ENCODE measurements around the gene PAX5. TPM values are rescaled to one million over a fixed set of nuclear protein-coding genes. Genes with fewer than 3 reads are reported as not detected.

PAX5 gene
- total RNA-seq, 1 donor from 2014 or later = 0.39 TPM

DNA sequence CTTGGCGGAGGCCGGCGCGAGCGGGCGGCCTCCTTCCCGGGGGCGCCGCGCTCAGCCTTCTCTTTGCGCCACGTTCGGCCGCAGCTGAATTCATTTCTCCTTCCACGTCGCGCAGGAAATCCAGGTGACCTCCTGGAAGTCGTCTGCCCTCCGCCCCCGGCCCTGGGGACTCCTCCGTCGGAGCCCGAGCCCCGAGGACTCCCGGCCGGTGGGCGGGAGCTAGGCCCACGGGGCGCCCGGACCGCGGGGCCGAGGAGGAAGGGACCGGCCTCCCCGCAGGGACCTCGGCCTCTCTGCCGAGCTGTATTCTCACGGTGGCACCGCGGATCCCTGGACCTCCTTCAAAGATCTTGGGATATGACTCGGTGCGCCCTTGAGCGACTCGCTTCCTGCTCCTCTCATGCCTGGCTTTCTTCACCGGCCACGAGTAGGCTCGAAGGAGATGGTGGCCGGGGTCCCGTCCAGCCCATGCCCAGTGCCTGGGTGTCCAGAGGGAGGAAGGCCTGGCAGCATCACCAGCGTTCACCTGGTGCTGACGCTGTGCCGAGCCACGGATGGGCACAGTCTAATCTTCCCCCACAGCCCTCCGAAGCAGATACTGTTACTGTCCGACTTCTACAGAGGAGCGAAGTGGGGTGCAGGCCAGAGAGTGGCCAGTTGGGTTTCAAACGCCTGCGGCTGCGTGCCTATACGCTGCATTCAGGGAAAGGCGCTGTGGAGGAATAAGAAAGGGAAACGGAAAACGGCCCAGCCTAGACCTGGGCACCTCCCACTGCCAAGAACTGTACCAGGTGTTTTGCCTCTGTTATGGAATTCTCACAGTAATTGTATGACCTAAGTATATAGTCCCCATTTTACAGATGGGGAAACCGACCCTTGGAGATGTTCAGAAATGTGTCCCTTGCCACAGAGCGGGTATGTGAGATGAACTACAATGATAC, 47.3 kb downstream of the PAX5 start:
- peaks cover 60% of the 10 kb centered on the region for H3K27me3 Mint-ChIP-seq (ENCODE audit: insufficient read depth)
- DNase-seq (ENCODE audit: low spot score) = no peak
- H3K36me3 Mint-ChIP-seq (ENCODE audit: low read depth) = peaks cover 2% of the 10 kb centered on the region
- no peak overlapping the region for H3K4me3 Mint-ChIP-seq
- H3K9me3 Mint-ChIP-seq = peaks cover 16% of the 10 kb centered on the region
- no peaks in the 10 kb centered on the region for H3K4me1 Mint-ChIP-seq (ENCODE audit: low read depth)
- intact Hi-C loops (cut with micrococcal nuclease) = loop anchor here (2.0 kb wide), 1 partner anchor 50 kb away; no protein-coding TSS in a partner anchor
- H3K27ac Mint-ChIP-seq = no peak overlapping the region

DNA sequence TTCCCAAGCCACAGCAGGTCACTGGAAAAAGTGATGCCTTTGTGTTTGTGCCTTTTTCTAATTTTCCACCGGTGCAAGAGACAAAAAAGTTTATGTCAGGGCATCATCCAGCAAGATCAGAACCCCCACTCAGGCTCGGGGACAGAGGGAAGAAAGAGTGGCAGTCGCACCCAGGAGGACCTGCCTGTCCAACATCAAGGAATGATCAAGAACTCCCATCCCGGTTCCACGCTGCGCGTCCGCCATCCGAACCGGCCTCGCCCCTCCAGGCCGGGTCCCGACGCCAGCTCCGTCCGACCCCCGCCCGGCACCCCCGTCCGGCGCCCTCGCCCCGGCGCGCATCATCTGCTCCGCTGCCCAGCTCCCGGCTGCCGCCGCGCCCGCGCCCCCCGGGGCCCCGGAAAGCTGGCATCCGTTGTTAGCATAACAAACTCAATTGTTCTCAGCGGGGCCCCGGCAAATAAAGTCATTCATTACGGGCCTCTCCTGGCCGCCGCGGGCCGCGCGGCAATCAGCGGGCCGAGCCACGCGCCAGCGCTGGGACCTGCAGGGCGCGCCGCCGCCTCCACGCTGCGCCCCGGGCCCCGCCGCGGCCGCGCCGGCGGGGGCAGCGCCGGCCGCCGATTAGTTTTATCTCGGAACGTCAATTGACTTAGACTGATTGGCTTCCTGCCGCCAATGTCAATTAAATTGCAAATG, 48.1 kb downstream of the PAX5 start:
- no peak overlapping the region for H3K27ac Mint-ChIP-seq
- peaks cover 7% of the 10 kb centered on the region for H3K9me3 Mint-ChIP-seq
- intact Hi-C loops (cut with micrococcal nuclease) = loop anchor here (2.0 kb wide), 1 partner anchor 51 kb away; no protein-coding TSS in a partner anchor
- DNase-seq (ENCODE audit: low spot score) = no peak
- no peak overlapping the region for H3K4me3 Mint-ChIP-seq
- peaks cover 63% of the 10 kb centered on the region for H3K27me3 Mint-ChIP-seq (ENCODE audit: insufficient read depth)
- H3K4me1 Mint-ChIP-seq (ENCODE audit: low read depth) = no peaks in the 10 kb centered on the region
- H3K36me3 Mint-ChIP-seq (ENCODE audit: low read depth) = peaks cover 2% of the 10 kb centered on the region

DNA sequence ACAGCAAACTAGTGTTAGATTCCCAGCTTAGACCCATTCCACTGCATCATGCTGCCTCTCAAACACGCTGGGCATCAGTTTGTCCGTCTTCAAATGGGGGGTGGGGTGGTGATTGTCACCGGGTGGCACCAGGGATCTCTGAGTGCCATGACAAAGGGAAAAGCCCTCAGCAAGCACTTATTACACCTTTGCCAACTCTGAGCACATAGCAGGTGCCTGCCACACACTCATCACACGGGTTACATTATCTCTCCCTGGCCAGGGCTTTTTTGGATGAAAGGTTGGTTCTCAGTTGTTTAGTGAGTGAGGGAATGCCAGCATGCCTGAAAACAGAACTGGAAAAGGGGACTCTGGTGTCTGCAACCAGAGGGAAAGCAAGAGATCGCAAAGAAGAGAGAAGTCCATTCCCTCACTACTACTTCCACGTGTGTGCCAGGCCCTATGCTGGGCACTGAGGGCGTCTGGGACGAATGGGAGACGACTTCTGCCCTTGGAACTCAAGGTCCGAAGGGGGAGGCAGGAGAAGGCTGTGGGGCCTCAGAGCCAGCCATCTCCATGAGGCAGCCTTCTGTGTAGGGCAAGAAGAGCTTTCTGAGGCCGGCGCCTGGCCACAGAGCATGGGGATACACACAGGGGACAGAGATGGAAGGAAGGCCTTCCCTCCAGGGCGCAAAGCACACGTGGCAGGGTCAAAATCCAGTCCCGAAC, 48.9 kb downstream of the PAX5 start:
- H3K36me3 Mint-ChIP-seq (ENCODE audit: low read depth) = peaks cover 2% of the 10 kb centered on the region
- H3K27me3 Mint-ChIP-seq (ENCODE audit: insufficient read depth) = peaks cover 64% of the 10 kb centered on the region
- H3K4me3 Mint-ChIP-seq = no peak overlapping the region
- DNase-seq (ENCODE audit: low spot score) = no peak
- peaks cover 2% of the 10 kb centered on the region for H3K9me3 Mint-ChIP-seq
- H3K27ac Mint-ChIP-seq = no peak overlapping the region
- intact Hi-C loops (cut with micrococcal nuclease) = no loop called here
- no peaks in the 10 kb centered on the region for H3K4me1 Mint-ChIP-seq (ENCODE audit: low read depth)

- Mint-ChIP-seq H3K9me3 (no peaks in the 10 kb centered on the region), H3K27me3 (ENCODE audit: insufficient read depth) (peaks cover 34% of the 10 kb centered on the region), H3K4me1 (ENCODE audit: low read depth) (no peaks in the 10 kb centered on the region), H3K4me3 (no peak overlapping the region), H3K27ac (no peak overlapping the region), H3K36me3 (ENCODE audit: low read depth) (no peaks in the 10 kb centered on the region)
- DNase-seq (ENCODE audit: low spot score) = no peak
- intact Hi-C loops (cut with micrococcal nuclease) = no loop called here
Observed at GRCh38 chr9:36980148-36980974, 53.7 kb downstream of the PAX5 start.

DNA sequence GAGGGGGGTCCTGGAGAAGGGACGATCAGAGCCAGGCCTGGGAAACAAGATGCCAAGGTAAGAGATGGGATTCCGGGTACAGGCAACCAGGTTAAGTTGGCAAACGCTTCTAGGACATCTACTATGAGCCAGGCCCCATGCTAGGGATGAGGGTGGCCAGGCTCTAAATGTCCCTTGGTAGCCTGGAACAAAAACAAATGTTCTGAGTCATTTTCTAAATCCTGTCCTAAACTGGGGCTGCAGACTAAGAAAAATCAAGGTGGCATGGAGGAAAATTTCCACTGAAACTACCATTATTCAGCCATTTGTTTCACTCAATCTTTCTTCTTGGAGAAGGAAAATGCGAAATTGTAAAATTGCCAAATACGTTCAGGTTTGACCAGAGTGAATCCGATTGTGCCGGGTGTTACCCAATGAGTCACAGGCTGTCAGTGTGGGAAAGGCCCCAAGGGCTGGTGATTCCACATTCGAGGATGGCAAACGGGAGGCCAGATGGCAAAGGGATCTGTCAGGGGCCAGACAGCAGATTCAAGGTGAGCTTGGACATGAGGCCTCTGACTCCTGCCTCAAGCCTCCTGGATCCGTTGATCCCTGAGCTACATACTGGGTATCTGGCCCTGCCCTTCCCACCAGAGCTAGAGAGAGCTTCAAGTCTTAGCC, 57.6 kb downstream of the PAX5 start:
- intact Hi-C loops (cut with micrococcal nuclease) = no loop called here
- H3K27ac Mint-ChIP-seq = no peak overlapping the region
- H3K36me3 Mint-ChIP-seq (ENCODE audit: low read depth) = no peaks in the 10 kb centered on the region
- peaks cover 11% of the 10 kb centered on the region for H3K27me3 Mint-ChIP-seq (ENCODE audit: insufficient read depth)
- no peaks in the 10 kb centered on the region for H3K4me1 Mint-ChIP-seq (ENCODE audit: low read depth)
- H3K4me3 Mint-ChIP-seq = no peak overlapping the region
- H3K9me3 Mint-ChIP-seq = no peaks in the 10 kb centered on the region
- no peak for DNase-seq (ENCODE audit: low spot score)

DNA sequence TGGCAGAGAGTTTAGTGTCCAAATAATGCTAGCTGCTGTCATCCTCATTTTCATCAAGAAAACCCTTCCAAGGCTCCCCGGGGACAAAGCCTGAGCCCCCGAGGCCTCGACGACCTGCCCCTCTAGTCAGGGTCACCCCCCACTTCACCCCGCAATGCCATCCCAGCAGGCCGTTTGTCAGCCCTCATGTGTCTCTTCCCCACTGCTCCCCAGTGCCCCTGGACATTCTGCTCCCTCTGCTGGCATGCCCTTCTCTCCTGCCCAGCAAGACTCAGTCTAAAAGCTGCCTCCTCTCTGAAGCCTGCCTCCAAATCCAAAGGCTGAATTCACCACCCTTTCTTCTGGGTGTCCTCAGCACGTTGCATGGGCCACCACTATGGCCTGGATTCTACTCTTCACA, 59.3 kb downstream of the PAX5 start:
- no peaks in the 10 kb centered on the region for H3K4me1 Mint-ChIP-seq (ENCODE audit: low read depth)
- H3K36me3 Mint-ChIP-seq (ENCODE audit: low read depth) = no peaks in the 10 kb centered on the region
- intact Hi-C loops (cut with micrococcal nuclease) = no loop called here
- no peak overlapping the region for H3K27ac Mint-ChIP-seq
- DNase-seq (ENCODE audit: low spot score) = no peak
- no peaks in the 10 kb centered on the region for H3K9me3 Mint-ChIP-seq
- no peak overlapping the region for H3K4me3 Mint-ChIP-seq
- H3K27me3 Mint-ChIP-seq (ENCODE audit: insufficient read depth) = peaks cover 8% of the 10 kb centered on the region

- Mint-ChIP-seq H3K36me3 (ENCODE audit: low read depth) (no peaks in the 10 kb centered on the region), H3K27me3 (ENCODE audit: insufficient read depth) (peaks cover 5% of the 10 kb centered on the region), H3K27ac (no peak overlapping the region), H3K4me1 (ENCODE audit: low read depth) (no peaks in the 10 kb centered on the region), H3K4me3 (no peak overlapping the region), H3K9me3 (no peaks in the 10 kb centered on the region)
- intact Hi-C loops (cut with micrococcal nuclease) = no loop called here
- DNase-seq (ENCODE audit: low spot score) = no peak
Observed at GRCh38 chr9:36971935-36972488, 62.1 kb downstream of the PAX5 start.

DNA sequence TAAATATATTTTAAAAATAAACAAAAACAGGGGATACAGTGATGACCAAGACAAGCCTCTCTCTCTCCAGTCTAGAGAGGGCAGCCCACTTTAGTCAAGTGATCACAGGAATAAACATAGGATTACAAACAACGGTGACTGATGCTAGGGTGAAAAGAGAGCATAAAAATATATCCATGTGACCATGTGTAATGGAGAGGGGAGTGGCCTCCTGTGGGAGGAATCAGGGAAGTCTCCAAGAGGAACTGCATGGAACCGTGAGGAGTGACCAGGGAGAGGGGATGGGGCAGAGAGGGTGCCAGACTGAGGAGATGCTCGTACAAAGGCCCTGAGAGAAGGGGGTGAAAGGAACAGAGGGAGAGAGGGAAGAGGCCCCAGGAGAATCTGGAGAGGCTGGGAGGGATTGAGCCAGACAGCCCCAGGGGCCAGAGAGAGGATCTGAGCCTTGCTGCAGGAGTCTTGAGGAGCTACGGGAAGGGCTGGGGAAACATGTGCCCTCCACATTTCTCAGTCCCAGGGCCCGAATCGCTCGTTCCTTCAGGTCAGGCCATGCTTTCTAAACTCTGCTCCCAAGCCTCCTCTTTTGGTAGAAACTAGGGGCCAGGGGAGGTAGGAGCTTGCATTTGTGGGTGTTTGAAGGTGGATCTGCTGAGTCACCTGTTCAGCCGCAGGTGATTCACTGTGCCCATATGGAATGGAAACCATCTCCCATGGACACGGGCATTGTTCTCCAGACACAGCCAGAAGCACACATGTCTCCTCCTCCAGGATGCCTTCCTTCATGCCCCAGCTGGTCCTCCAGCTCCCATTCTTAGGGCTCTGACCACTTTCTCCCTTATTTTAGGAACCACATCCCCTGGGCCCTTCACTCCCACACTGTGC, 63.8 kb downstream of the PAX5 start:
- Mint-ChIP-seq H3K4me1 (ENCODE audit: low read depth) (no peaks in the 10 kb centered on the region), H3K27ac (peak overlapping the region; percentile 53), H3K36me3 (ENCODE audit: low read depth) (no peaks in the 10 kb centered on the region), H3K4me3 (no peak overlapping the region), H3K9me3 (no peaks in the 10 kb centered on the region), H3K27me3 (ENCODE audit: insufficient read depth) (peaks cover 5% of the 10 kb centered on the region)
- intact Hi-C loops (cut with micrococcal nuclease) = no loop called here
- DNase-seq (ENCODE audit: low spot score) = no peak

DNA sequence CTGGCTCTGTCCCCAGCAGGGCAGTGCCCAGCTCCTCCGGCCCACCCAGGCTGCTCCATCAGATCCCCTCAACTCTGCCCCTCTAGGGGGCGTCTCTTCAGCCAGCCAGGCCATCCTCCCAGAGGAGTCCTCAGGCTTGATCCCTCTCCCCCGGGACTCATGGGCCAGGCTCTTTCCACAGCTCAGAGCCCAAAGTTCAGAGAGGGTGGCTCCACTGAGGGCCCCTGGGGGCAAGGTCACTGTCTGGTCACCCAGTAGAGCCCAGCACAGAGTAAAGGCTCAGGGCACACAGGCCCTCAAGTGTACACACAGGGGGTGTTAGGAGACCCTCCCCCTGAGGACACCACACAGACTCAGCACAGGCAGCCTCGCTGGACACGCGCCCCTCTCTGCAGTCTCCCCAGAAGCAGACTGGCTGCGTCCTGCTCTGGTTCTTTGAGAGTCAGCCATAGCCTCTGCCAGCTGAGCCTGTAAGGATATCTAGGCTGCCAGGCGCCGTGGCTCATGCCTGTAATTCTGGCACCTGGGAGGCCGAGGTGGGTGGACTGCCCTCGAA, 64.8 kb downstream of the PAX5 start:
- no peak for DNase-seq (ENCODE audit: low spot score)
- Mint-ChIP-seq H3K27me3 (ENCODE audit: insufficient read depth) (peaks cover 5% of the 10 kb centered on the region), H3K4me3 (no peak overlapping the region), H3K27ac (no peak overlapping the region), H3K36me3 (ENCODE audit: low read depth) (no peaks in the 10 kb centered on the region), H3K9me3 (no peaks in the 10 kb centered on the region), H3K4me1 (ENCODE audit: low read depth) (no peaks in the 10 kb centered on the region)
- intact Hi-C loops (cut with micrococcal nuclease) = no loop called here

DNA sequence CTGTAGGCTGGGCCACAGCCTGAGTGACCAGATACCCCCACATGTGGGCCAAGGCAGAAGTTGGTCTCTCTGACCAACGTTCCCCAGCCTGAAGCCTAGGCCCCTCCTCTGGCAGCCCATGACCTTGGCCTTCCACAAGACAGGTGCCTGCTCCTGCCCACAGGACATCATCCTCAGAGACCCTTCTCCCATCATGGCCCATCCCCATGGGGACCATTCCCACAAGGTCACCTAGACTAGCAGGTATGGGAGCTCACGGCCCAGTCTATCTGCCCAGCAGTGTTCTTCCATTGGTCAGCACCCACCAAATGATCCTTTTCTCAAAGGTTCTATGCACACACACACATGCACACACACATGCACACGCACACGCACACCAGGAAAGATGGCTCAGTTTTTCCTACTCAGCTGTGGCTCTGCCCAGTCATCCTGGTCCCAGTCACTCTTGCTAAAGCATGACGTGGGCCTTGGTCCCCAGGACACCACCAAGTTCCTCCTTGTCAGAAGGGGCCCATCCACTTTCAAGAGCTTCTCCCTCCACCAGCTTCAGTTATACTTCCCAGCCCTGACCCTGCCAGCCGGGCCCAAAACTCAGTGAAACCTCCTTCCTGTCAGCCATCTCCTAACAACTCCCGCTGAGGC, 65.4 kb downstream of the PAX5 start:
- no peaks in the 10 kb centered on the region for H3K4me1 Mint-ChIP-seq (ENCODE audit: low read depth)
- DNase-seq (ENCODE audit: low spot score) = no peak
- H3K4me3 Mint-ChIP-seq = no peak overlapping the region
- no peaks in the 10 kb centered on the region for H3K9me3 Mint-ChIP-seq
- no peaks in the 10 kb centered on the region for H3K36me3 Mint-ChIP-seq (ENCODE audit: low read depth)
- H3K27ac Mint-ChIP-seq = no peak overlapping the region
- peaks cover 5% of the 10 kb centered on the region for H3K27me3 Mint-ChIP-seq (ENCODE audit: insufficient read depth)
- intact Hi-C loops (cut with micrococcal nuclease) = no loop called here

All from activated T-helper 1 cell treated with anti-CD3 and anti-CD28 coated beads, Interleukin-12 subunit alpha, Interleukin-12 subunit beta, Interleukin-2, Interleukin-4 antibody, amounts not matched to agents 30 ng/mL and 10 ng/mL and 1 ng/mL, durations not matched to agents 14 hours and 24 hours and 36 hours (primary cell).